Osteocyte (in vitro differentiated cells): ENCODE results near the gene LDB2. TPM values are rescaled to one million over a fixed set of nuclear protein-coding genes. Genes with fewer than 3 reads are reported as not detected.

ENCODE experiments used
- DNase-seq: peaks from one replicate; pipeline ENCODE4 v3.0.0; 2021; ENCODE audit warnings: mixed read lengths; ENCODE audit not compliant: unreplicated experiment; ENCODE audit errors: extremely low spot score
- H3K27ac Mint-ChIP-seq: one replicate; pipeline ENCODE4 v1.8.0; 2021; ENCODE audit warnings: mild to moderate bottlenecking, mixed read lengths; ENCODE audit not compliant: unreplicated experiment
- H3K27me3 Mint-ChIP-seq: one replicate; pipeline ENCODE4 v1.8.0; 2021; ENCODE audit warnings: mixed read lengths; ENCODE audit not compliant: unreplicated experiment
- H3K36me3 Mint-ChIP-seq: one replicate; pipeline ENCODE4 v1.8.0; 2021; ENCODE audit warnings: mixed read lengths; ENCODE audit not compliant: unreplicated experiment
- H3K4me1 Mint-ChIP-seq: one replicate; pipeline ENCODE4 v1.8.0; 2021; ENCODE audit warnings: mixed read lengths; ENCODE audit not compliant: unreplicated experiment
- H3K4me3 Mint-ChIP-seq: one replicate; pipeline ENCODE4 v1.8.0; 2021; ENCODE audit warnings: mild to moderate bottlenecking, moderate library complexity, mixed read lengths; ENCODE audit not compliant: unreplicated experiment
- H3K9me3 Mint-ChIP-seq: one replicate; pipeline ENCODE4 v1.8.0; 2021; ENCODE audit warnings: mixed read lengths; ENCODE audit not compliant: unreplicated experiment
- CTCF ChIP-seq: fragments of 200-600 bp; sonication (generic); IDR thresholded peaks from 2 replicates; pipeline ENCODE4 v1.5.0; 2021; ENCODE audit warnings: antibody characterized with exemption, mild to moderate bottlenecking, moderate library complexity
- total RNA-seq: library from RNA; stranded (reverse); gene quantifications from 2 replicates; pipeline ENCODE4 v1.2.1, GENCODE V29; 2021

The LDB2 gene
- total RNA-seq, 1 donor from 2014 or later = 8.7 TPM

- H3K4me1 Mint-ChIP-seq = peaks cover 17% of the 10 kb centered on the region
- H3K4me3 Mint-ChIP-seq = no peak overlapping the region
- H3K9me3 Mint-ChIP-seq = peaks cover 21% of the 10 kb centered on the region
- TF ChIP-seq CTCF = no peak
- no peaks in the 10 kb centered on the region for H3K27me3 Mint-ChIP-seq
- no peaks in the 10 kb centered on the region for H3K36me3 Mint-ChIP-seq
- H3K27ac Mint-ChIP-seq = no peak overlapping the region
- no peak for DNase-seq
Observed at GRCh38 chr4:16608611-16609125, 289.8 kb downstream of the LDB2 start.

- H3K9me3 Mint-ChIP-seq = peaks cover 21% of the 10 kb centered on the region
- no peak for DNase-seq
- H3K4me1 Mint-ChIP-seq = peaks cover 17% of the 10 kb centered on the region
- H3K36me3 Mint-ChIP-seq = no peaks in the 10 kb centered on the region
- no peaks in the 10 kb centered on the region for H3K27me3 Mint-ChIP-seq
- H3K4me3 Mint-ChIP-seq = no peak overlapping the region
- H3K27ac Mint-ChIP-seq = no peak overlapping the region
- TF ChIP-seq CTCF = no peak
Observed at GRCh38 chr4:16608123-16608522, 290.3 kb downstream of the LDB2 start.

DNA sequence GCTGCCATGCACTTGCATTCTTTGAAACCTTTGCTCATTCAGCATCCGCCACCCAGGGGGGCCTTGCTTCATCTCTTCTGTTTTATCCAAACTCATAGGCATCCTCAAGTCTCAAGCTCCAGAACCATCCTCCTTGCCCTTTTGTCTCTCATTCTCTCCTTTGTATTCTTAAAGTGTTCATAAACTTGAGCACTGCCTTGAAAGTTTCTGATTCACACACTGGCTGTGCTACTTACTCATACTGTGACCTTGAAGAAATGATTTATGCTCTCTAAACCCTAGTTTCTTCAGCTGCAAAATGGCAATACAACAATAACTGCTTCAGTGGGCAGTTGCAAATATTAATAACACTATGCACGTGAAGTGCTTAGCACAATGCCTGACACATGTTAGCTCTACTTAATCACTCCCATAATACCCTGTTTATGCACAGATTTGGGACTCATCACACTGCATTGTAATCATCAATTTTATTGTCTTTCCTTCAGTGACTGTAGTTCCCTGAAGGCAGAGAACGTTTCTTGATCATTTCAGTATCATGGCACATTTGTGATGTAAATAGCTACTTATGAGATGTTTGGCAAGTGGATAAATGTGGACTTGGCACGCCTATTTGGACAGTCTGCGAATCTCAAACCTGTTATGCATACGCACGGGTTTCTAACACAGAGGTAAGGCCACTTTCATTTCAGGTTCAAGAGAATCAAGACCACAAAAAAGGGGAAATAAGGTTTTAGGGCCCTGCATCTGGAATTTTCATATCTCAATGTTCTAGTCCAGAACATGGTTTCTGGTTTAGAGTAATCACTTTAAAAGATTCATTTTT, 291.0 kb downstream of the LDB2 start:
- no peak for TF ChIP-seq CTCF
- peaks cover 17% of the 10 kb centered on the region for H3K4me1 Mint-ChIP-seq
- no peaks in the 10 kb centered on the region for H3K27me3 Mint-ChIP-seq

DNA sequence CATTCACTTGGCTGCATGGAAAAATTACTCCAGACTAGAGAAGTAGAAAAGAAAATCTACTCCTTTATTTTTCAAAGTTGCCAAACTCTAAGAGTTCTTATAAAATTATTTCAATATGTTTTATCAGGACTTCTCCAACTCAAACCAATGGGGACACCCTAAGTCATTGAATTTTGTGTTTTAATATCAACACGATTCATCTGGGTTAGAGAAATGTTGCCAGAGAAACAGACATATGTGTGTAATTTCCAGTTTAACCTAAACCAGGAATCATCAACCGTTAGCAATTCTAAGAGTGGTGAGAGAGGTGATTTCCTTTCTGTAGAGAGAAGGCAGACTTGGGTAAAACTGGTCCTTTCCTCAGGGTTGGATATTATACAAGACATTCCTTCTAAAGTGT, 291.8 kb downstream of the LDB2 start:
- Mint-ChIP-seq H3K36me3 (no peaks in the 10 kb centered on the region), H3K4me1 (peaks cover 17% of the 10 kb centered on the region), H3K27me3 (no peaks in the 10 kb centered on the region), H3K4me3 (no peak overlapping the region), H3K9me3 (peaks cover 13% of the 10 kb centered on the region), H3K27ac (no peak overlapping the region)
- TF ChIP-seq CTCF = no peak
- no peak for DNase-seq

More for the DNA sequence above, 291.0 kb downstream of the LDB2 start:
- H3K36me3 Mint-ChIP-seq = no peaks in the 10 kb centered on the region
- no peak for DNase-seq
- no peak overlapping the region for H3K4me3 Mint-ChIP-seq
- H3K9me3 Mint-ChIP-seq = peaks cover 18% of the 10 kb centered on the region
- no peak overlapping the region for H3K27ac Mint-ChIP-seq

- Mint-ChIP-seq H3K4me1 (peaks cover 16% of the 10 kb centered on the region), H3K4me3 (no peak overlapping the region), H3K36me3 (no peaks in the 10 kb centered on the region), H3K27ac (no peak overlapping the region), H3K27me3 (no peaks in the 10 kb centered on the region), H3K9me3 (peaks cover 9% of the 10 kb centered on the region)
- TF ChIP-seq CTCF = no peak
- DNase-seq = no peak
Observed at GRCh38 chr4:16603178-16603577, 295.3 kb downstream of the LDB2 start.
